HG03571 (cell line): ENCODE measurements around the gene OR2T12.
"Not testable (repeated sequence)": the region's sequence is repeated elsewhere in the genome, so short reads cannot be mapped to it uniquely, and the experiment has no call there.

Source experiments
- ATAC-seq: cut with Tn5 transposase; IDR thresholded peaks from one replicate; pipeline ENCODE4 v1.9.1; 2021; ENCODE audit not compliant: unreplicated experiment

OR2T12 gene

GRCh38 chr1:248303324-248303723 lies at the start of gene OR2T12:
Gene OR2T12, minus strand, starts transcription at chr1:248303424. Its CDS starts 7,846 bp downstream, at chr1:248295578.
- ATAC-seq: no peak

GRCh38 chr1:248348475-248348874 lies 45.3 kb upstream of the OR2T12 start, which contains the start of gene OR14C36:
Gene OR14C36, plus strand, starts transcription at chr1:248348775. Its CDS starts 0 bp downstream, at chr1:248348775.
- ATAC-seq: no peak

DNA sequence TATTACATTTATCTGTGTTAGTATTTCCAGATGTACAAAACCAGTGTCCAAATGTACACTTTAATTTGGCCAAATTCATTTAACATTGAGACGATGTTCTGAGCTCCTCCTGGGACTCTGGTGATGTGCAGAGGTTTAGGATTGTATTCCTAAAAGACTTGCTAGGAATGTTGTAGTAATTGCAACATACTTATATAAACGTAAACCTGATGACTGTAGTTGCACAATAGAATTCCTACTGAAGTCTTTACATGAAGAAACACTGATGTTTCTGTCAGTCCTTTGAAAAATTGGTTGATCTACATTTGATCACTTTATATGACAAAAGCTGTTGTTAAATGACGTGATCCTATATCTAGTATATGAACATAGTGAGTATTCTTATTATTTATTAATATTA lies 40.2 kb upstream of the OR2T12 start:
- ATAC-seq: no peak

GRCh38 chr1:248324468-248324867 lies 21.2 kb upstream of the OR2T12 start, which contains the start of gene OR2M7:
Gene OR2M7, minus strand, starts transcription at chr1:248324568. Its CDS starts 0 bp downstream, at chr1:248324568.
- no peak for ATAC-seq

DNA sequence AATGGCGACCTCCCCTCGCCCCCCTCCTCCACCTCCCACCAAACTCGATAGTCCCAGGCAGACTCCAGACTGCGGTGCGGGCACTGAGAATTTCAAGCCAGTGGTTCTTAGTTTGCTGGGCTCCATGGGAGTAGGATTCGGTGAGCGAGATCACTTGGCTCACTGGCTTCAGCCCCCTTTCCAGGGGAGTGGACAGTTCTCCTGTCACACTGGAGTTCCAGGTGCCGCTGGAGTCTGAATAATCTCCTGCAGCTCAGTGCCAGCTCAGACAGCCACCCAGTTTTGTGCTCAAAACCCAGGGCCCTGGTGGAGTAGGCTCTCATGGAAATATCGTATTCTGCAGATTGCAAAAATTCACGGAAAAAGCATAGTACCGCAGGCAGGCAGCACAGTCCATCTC lies 13.6 kb upstream of the OR2T12 start:
- ATAC-seq: no peak

DNA sequence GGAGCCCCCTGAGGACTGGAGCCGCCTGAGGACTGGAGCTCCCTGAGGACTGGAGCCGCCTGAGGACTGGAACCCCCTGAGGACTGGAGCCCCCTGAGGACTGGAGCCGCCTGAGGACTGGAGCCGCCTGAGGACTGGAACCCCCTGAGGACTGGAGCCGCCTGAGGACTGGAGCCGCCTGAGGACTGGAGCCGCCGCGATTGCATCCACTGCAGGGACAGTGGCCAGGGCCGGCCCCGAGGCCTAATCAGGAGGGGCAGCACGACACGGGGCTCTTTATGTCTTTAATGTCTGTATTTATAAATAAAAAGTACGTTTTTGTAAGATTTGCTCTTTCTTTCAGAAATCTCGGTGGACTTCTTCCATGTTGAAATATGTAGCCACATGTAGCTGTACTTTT lies 3.5 kb upstream of the OR2T12 start:
- not testable (repeated sequence) for ATAC-seq

DNA sequence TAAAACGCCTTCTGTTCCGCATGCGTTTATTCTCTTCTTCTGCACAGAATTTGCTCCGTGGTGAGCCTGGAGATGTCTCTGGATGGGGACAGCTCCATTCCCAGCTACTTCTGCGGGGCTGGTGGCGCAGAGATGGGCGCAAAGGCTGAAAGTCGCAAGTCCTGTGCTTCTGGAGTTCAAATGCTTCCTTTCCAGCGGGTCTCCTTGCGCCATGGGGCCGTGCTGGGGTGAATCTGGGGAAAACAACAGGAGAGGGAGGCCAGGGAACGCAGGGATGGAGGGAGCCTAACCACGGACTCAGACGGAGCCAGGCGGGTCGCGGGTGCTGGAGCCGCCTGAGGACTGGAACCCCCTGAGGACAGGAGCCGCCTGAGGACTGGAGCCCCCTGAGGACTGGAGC lies 2.9 kb upstream of the OR2T12 start:
- no peak for ATAC-seq

DNA sequence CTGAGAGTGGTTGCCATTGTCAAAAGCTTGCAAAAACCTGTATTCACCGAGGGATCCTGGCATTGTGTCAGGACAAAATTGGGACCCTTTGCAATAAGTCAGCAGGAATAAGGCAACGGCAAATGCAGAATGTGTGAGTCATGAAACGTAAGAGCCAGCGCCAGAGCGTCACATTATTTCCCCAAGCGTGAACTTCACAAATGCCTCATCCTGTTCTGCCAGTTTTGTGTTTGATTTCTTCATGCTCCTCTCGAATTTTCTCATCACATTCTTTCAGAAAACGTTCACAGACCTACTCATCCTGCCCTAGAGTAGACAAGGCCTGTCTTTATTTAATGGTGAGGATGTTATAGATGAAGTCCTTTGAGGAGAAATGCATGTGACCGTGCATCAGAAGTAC lies 2.4 kb upstream of the OR2T12 start:
- ATAC-seq: not testable (repeated sequence)

DNA sequence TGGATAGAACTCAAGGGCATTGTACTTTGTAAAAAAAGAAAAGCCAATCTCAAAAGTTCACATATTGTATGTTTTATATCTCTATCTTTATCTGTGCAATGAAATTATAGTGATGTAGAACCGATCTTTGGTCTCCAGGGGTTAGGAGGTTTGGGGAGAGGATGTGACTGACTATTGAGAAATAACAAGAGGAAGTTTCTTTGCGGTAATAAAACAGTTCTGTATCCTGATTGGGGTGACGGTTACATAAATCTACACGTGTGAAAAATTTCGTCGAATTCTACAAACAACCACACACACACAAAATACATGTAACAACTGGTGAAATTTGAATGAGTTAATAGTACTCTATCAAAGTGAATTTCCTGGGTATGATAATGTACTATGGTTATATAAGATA lies 14.8 kb downstream of the OR2T12 start:
- no peak for ATAC-seq

DNA sequence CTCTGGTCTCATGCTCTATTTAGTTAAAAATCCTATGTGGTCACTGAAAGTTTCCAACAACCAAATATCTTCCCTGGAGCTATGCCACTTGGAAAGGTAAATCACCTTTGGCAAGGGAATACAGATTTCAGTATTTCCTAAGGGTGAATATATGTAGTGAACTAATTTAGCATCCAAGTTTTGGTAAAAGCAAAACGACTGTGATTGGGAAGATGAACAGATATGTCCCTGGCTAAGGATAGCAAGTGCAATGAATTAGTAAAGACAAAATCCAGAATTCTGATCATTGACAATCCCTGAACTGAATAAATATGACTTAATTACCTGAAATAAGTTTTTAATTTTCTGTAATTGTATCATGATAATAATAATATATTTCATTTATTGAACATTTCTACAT lies 25.3 kb downstream of the OR2T12 start, which contains the start of gene OR2T33:
TSS of gene OR2T33 (minus strand) at position 101 of the 400 bp plus-strand sequence. CDS start 4,162 bp downstream, outside the sequence.
- no peak for ATAC-seq

GRCh38 chr1:248273225-248273624 lies 30.0 kb downstream of the OR2T12 start:
- not testable (repeated sequence) for ATAC-seq

DNA sequence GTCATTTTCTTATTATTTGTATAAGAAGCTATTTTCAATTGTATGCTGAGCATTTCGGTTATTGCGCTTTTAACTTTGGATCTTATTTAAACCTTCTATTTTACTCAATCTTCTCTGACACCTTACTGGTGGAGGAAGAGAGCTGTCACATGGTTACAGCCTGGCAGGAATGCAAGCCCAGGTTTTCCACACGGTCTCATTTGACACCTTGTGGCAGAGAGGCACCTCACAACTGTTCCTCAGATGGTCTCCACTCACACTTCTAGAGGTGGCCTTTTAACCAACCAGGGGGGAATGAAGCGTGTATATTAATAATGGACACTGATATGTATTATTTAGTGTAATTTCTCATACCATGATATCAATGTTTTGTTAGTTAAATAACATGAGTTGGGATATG lies 35.0 kb downstream of the OR2T12 start:
- no peak for ATAC-seq

DNA sequence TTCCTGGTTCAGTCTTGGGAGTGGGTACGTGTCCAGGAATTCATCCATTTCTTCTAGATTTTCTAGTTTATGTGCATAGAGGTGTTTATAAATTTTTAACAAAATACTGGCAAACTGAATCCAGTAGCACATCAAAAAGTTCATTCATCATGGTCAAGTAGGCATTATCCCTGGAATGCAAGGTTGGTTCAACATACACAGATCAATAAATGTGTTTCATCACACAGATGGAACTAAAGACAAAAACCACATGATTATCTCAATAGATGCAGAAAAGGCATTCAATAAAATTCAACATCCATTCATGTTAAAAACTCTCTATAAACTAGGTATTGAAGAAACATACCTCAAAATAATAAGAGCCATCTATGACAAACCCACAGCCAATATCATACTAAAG lies 43.9 kb downstream of the OR2T12 start:
- not testable (repeated sequence) for ATAC-seq

GRCh38 chr1:248243204-248243603 lies 60.0 kb downstream of the OR2T12 start:
- ATAC-seq: peak; percentile 73
